Tongue (tissue), 2 donors: ENCODE measurements around the gene DCAF5. TPM values are rescaled to one million over a fixed set of nuclear protein-coding genes. Genes with fewer than 3 reads are reported as not detected.
"Not testable (repeated sequence)": the region's sequence is repeated elsewhere in the genome, so short reads cannot be mapped to it uniquely, and the experiment has no call there.

ENCODE experiments used
- DNase-seq: peaks from one replicate; pipeline ENCODE4 v3.0.0-alpha.2; 2015
- total RNA-seq: library from RNA; depleted of rRNA; stranded (reverse); fragments of >200 nt; gene quantifications from one replicate; pipeline ENCODE4 v1.2.3, GENCODE V29; 2014

DCAF5 gene
- total RNA-seq, 1 donor from 2014 or later = 34.3 TPM

DNA sequence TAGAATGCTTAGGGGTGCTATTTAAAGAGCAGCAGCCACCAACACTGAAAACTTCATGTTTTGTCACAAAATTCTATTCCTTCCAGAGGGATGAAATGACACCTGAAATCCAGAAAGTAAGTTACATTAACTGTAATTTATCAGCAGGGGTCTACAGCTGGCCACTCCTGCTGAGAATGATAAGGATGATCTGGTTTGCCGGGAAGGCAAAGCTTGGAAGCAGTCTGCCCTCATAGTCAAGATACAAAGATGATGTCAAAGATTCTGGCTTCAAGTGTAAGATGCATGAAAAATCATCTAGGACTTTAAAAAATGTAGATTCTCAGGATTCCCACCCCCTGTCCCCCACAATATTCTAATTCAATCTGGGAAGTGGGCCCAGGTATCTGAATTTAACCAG lies 58.4 kb downstream of the DCAF5 start:
- DNase-seq = no peak

DNA sequence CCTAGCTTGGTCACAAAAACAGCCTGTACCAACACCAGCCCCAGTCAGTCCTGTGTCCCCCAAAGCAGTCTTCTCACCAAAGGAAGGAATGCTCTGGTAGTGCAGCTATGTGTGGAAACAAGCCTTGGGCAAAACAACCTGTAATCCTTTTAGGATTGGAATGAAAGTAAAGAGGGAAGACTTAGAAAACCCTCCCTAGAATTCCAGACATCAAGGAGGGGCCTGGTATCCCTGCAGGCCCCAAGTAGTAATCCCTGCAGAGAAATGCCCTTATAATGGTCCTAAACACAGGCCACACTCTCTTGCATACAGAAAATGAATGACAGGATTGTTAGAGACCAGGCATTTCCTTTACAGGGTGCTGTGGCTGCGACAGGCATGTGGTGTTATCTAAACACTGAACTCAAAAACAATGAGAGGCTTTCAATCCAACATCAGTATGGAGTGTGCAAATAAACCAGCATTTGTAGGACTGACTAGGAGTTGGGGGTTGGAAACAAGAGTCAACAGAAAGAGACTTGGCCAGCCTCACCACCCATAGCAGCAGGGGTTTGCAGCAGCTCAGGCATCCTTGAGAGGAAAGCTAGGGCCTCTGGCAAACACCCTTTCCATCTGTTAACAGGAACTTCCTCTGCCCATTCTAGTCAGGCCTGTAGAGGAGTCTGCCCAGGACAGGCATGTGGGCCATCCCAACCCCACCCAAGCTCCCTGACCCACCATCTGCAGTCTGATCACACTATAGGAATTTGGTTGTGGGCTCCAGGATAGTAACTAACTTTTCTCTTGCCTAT lies 59.1 kb downstream of the DCAF5 start:
- DNase-seq = peak; percentile 41

DNA sequence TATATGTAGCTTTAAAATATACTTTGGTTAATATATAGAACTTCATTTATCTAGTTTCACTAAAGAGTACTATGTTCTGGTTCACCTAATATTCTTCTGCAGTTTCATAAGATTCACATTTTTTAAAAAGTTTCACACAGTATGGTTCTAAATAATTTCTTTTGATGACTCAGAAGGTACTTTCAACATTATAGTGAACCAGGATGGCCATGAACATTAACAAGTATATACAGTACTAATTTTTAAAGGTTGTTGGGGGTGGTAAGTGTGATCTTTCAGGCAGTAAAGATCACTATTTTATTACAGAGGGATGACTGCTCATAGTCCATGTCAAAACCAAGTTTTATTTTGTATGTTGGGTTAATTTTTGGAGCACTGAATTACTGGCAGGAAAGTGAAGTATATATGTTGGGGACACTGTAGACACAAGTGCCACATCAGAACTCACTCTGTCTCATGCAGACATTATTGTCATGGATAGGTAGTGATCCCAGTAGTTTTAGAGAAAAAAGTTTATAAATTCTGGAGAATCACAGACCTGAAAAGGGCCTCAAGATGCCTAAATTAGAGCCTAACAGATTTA lies 60.0 kb downstream of the DCAF5 start:
- DNase-seq = no peak

DNA sequence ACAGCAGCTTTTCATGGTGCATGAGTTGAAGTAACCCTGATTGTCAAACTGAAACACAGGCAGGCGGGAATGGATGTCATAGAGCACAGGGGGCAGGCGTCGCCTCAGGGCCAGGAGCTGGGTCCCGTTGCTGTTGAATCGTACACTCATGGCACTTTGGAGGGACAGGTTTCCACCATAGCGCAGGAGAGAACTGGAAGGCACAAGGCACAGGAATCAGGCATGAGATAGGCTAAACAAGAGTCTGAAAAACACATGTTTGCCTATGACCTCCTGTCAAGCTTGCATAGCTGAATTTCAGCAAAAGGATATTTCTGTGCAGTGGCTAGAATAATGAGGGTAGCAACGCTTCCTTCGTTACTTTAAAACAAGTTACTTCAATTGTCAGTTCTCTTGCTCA lies 61.2 kb downstream of the DCAF5 start:
- DNase-seq = no peak

DNA sequence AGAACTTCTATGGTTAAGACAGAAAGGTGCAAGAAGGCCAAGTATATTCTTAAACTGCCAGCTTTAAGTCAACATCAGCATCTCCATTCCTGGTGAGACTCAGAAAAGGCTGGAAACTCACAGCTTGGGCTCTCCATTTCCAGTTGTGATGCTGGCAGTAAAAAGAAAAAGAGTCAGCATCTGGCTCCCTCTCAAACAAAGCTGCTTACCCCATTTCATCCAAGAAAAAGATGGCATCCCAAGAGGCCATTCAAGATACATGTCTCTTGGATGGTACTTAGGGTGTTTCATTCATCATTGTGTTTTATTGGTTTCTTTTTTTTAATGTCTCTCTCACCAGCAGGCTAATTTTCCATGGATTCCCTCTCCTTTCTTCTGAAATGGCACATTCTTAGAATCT lies 61.9 kb downstream of the DCAF5 start:
- DNase-seq = no peak

DNA sequence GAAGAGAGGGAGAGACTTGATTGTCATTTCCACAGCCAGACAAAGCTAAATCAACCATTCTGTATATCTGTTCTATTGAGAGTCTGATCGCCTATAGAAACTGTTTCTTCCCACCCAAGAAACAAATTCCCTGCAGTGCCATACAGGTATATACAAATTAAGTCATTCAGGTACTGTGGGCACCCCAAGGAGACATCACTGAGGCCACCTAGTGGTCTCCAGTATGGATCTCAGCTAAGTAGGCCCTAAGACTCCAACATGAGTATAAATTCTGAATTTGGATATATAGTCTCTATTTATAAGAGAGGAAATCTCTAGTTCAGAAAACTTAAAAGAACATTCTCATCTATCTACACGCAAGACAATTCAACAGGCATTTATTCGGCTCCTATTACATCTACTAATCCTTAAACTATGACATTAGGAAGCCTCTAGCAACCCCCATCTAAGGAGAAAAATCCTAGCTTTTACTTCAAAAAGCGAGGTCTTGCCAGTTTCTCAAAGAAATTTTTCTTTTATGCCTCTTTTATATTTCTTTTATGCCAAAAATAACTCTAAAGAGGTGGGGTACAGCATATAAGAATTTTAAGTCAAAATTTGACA lies 62.6 kb downstream of the DCAF5 start:
- peak; percentile 51 for DNase-seq

DNA sequence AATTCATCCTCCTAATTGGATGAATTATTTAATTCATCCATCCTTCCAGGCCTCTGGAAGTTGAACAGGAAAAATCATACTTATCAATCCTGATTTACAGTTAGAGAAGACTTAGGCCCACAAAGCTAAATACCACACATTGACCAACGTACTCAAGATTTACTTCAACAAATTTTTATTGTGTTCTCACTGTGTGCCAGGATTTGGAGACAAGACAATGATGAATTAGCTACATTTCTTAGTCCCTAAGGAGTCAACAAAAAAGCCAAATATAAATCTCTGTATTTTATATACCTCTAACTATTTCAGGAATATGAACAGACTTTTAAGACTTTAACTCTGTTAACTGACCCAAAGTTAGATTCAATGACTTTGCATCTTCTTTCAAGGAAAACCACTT lies 63.9 kb downstream of the DCAF5 start:
- no peak for DNase-seq

DNA sequence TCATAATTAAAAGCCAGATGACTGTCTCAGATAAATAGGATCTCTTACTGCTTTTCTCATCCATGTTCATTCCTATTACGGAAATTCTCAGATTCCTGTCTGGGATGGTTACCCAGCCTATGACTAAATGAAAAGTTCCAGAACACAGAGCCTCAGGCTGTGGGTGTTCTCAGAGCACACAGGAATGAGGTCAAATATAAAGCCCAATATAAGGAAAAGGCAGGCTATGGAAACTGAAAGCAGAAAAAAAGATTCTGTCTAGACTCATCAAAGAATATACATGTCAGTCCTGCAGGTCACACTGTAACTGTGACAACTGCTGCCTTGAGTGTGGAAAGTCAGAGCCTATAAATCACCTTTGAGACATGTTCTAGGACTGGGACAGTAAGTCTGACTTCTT lies 64.3 kb downstream of the DCAF5 start:
- DNase-seq = no peak

DNA sequence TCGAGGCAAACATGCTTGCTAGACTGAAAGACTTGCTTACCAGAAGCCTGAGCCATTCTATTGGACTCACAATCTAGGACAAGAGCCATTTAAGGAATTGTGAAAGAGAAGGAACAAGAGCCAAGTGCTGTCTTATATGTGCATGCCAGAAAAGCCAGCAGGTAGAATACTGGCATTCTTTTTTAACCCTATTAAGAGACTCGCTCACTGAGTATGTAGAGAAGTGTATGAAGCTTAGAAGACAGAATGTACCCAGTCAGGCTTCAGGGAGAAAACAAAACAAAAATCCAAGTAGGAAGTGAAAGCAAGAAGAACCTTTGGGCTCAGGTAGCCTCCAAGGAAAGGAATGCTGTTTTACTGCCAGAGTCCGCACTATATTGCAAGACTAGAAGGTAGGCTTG lies 65.9 kb downstream of the DCAF5 start:
- no peak for DNase-seq

DNA sequence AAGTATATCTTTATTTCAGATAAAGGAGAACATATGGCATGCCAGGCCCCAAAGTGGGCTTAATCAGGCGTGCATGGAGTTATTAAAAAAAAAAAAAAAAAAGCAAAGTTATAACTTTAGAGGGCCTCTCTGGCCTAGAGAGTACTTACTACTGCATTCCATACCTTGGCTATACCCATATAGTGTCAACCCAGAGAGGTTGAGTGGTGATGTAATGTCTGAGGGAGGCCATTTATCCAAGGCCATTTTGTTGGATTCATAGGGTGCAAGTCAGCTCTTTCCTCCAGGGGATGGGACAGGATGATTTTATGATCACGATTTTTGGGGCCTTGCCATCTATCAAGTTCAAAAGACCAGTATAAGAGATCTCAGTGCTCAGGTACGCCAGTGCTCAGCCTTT lies 66.4 kb downstream of the DCAF5 start:
- no peak for DNase-seq

DNA sequence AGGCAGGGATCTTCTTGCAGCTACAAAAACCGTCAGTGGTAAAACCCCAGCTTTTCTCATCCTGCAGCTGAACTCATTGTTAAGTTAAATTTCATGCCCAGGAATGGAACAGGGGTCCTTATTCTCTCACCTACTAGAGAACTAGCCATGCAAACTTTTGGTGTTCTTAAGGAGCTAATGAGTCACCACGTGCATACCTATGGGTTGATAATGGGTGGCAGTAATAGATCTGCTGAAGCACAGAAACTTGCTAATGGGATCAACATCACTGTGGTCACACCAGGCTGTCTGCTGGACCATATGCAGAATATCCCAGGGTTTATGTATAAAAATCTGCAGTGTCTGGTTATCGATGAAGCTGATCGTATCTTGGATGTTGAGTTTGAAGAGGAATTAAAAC lies 68.9 kb downstream of the DCAF5 start:
- DNase-seq = no peak

DNA sequence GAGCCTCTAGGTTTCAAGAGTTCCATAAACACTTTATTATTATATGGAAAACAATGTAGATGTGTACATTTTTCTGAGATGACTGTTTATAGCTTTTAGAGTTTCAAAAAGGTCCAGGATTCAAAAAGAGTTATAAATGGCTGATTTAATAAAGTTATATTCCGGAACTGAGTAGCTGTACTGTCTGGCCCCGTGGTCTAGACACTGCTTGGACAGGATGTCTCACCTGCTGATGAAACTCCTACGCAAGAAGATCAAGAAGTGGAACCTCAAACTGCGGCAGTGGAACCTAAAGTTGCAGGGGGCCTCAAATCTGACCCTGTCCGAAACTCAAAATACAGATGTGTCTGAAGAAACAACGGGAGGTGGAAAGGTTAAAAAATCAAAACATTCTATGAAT lies 69.7 kb downstream of the DCAF5 start:
- DNase-seq = no peak

DNA sequence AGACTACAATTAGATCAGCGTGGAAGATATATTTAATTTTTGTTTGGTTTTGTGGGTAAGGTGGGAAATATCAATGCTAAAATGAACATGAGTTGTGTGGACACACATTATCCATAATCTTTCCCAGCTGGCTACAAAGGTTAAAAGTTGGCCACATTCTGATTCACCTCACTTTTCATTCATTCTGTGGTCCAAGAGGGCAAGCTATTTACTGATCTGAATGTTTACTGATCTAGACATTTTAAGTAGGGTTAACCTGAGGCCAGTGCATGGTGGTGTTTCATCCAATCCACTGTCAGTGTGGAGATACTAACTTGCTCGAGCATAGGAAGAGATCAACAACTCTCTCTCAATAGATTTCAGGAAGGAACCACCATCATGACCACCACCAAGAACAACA lies 71.6 kb downstream of the DCAF5 start:
- DNase-seq = no peak

DNA sequence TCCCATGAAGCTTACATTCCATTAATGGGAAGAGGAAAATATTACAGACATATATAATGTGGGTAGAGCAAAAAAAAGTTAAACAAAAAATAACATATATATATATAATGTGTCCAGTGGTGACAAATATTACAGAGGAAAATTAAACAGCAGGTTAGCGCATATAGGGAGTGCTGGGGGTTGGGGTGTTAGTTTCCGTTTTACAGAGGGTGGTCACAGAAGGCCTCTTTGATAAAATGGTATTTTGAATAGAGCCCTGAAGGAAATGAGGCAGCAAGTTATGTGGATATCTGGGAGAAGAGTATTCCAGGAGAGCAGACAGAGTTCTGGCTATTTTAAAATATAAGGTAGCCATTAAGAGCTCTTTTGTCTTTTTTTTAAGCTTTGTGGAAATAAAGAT lies 73.2 kb downstream of the DCAF5 start:
- no peak for DNase-seq

DNA sequence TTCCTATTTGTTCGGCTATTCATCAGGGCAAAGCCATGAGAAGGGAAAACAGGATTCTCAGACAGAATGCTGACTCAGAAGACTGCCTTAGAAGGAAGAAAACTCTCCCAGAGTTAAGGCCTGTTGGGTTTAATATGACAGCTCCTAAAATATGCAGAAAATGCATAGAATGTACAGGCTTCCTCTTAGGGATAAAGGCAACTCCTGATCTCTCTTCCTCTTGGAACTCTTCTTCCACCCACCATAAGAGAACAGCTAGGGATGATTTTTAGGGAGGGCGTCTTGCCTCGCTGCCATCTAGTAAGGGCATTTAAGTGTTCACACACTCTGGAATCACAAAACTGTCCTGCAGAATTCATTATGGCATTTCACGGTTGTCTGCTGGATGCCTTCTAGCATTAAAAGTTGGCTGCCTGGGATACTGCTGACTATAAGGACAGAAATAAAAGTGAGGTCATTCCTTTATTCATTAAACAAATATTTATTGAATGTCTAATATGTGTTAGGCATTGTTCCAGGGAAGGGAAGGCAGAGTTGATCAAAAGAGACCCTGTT lies 73.7 kb downstream of the DCAF5 start:
- DNase-seq = peak; percentile 37

DNA sequence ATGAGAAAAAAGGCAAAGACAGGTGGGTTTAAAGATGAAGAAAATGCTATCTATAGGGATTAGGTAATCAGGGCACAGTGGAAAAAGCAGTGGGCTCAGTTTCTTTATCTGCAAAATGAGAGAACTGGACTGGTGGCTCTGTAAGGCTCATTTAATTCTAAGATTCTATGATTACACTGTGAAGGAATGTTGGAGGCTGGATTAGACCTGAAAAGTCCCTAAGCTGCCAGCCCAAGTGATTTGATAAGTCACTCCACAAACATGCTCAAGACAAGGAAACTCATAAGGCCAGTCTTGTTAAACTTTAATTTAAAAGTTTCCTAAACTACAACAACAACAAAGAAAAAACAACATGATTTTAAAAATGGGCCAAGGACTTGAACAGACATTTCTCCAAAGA lies 75.1 kb downstream of the DCAF5 start:
- no peak for DNase-seq

DNA sequence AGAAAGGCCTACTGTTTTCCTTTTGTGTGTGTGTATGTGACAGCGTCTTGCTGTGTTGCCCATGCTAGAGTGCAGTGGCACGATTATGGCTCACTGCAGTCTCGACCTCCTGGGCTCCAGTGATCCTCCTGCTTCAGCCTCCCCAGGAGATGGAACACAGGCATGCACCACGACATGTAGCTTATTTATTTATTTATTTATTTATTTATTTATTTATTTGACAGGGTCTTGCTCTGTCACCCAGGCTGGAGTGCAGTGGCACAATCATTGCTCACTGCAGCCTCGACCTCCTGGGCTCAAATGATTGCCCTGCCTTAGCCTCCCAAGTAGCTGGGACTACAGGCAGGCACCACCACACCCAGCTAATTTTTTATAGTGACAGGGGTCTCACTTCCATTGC lies 75.7 kb downstream of the DCAF5 start:
- DNase-seq = not testable (repeated sequence)

DNA sequence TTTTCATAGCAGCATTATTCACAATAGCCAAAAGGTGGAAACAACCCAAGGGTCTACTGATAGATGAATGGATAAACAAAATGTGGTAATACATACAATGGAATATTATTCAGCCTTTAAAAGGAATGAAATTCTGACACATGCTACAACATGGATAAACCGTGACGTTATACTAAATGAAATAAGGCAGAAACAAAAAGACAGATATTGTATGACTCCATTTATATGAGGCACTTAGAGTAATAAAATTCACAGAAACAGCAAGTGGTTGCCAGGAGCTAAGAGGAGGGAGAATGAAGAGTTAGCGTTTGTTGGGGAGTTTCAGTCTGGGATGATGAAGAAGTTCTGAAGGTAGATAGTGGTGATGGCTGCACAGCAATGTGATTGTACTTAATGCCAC lies 76.6 kb downstream of the DCAF5 start:
- no peak for DNase-seq

DNA sequence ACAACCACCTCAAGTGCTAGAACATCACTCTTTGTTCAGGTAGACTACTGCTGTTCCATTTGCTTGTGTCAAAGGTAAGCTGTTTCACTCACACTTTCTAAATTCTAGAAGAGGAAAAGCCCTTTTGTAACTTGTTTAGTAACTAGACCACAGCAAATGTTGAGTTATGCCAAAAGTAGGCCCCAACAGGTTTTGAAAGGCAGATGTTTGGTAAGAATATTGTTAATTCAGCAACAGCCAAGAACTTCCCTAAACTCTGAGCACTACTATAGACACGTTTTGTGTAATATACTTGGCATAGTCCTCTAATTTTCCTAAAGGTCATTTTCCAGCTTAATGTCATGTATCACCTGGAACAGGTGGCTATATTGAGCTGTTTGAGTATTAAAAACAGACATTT lies 79.0 kb downstream of the DCAF5 start:
- DNase-seq = peak; percentile 34

DNA sequence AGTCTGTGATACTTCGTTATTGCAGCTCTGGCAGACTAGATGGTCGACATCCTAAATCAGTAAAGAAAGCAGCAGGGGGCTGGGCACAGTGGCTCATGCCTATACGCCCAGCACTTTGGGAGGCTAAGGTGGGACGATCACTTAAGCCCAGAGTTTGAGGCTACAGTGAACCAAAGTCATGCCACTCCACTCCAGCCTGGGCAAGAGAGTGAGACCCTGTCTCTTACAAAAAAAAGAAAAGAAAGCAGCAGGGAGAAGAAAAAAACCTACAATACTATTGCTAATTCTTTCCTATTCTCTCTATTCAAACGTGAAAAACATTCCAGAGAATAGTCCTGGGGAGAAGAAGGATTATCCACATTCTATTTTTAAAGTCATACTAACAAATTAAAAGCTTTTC lies 79.5 kb downstream of the DCAF5 start:
- DNase-seq = no peak

DNA sequence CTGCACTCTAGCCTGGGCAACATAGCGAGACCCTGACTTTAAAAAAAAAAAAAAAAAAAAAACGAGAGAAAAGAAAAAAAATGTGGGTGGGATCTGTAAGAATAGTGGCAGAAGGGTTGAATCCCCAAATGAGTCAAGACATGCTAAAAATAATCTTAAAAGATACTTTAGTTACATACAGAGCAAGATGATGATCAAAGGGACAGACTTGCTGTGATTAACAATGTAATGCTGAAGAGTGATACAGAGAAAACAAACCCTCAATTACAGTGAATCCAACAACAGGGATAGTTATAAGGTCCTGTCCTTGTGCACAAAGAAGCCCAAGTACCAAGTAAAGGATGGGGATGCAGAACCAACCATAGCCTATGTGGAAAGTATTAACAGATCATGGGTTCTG lies 80.3 kb downstream of the DCAF5 start:
- DNase-seq = no peak

DNA sequence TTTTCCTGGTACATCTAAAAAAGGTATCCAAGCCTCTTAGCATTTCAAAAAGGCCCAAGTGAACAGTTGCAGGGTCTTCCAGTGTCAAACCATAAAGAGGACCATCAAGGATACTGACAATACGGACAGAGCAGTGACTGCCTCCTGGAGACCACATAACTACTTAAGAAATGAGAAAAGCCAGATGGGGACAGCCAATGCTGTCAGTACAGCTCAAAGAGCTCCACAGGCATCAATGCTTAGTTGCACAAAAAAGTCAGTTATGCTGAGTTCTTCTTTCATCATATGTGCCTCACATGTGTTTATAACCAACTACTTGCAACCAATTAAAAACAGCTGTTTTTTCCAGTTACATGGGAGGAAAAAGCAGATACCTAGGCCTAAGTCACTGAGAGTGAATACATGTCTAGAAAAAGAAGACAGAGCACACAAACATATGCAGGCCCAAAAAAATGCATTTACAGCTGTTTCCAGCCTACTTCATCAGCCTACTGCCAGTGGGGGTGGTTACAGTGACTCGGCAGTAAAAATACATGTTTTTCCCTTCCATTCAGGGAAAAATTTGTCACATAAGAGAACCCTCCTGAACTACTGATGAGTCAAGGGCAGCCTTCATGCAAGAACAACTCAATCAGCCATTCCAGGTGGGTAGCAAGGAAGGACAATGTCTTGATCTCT lies 84.0 kb downstream of the DCAF5 start:
- DNase-seq = peak; percentile 54
